PC-3 (cell line): ENCODE results near the gene SCAMP4.

Experiments
- EZH2 ChIP-seq: fragments of 300-600 bp; sonication (generic); IDR thresholded peaks from one replicate; pipeline ENCODE4 v1.6.1; 2017; ENCODE audit warnings: antibody characterized with exemption, mild to moderate bottlenecking, low read length; ENCODE audit not compliant: unreplicated experiment
- EZH2phosphoT487 ChIP-seq: fragments of 300-600 bp; sonication (generic); IDR thresholded peaks from 2 replicates; pipeline ENCODE4 v1.6.1; 2018; ENCODE audit warnings: mild to moderate bottlenecking, antibody characterized with exemption, low read length, borderline replicate concordance
- TF ChIP-seq, protein P1 (sequence below): fragments of 300-600 bp; sonication (generic); conservative IDR thresholded peaks from 2 replicates; pipeline ENCODE4 v1.5.1; 2017; ENCODE audit warnings: antibody characterized with exemption, low read depth, mild to moderate bottlenecking, low read length

DNA sequence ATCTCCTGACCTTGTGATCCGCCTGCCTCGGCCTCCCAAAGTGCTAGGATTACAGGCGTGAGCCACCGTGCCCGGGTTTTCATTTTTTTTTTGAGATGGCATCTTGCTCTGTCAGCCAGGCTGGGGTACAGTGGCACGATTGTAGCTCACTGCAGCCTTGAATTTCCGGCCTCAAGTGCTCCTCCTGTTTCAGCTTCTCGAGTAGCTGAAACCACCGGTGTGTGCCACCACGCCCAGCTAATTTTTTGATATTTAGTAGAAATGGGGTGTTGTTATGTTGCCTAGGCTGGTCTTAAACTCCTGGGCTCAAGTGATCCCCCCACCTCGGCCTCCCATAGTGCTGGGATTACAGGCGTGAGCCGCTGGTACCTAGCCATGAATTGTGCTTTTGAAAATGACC, 5.9 kb downstream of the SCAMP4 start:
- no peak for TF ChIP-seq EZH2
- TF ChIP-seq, protein P1, sequence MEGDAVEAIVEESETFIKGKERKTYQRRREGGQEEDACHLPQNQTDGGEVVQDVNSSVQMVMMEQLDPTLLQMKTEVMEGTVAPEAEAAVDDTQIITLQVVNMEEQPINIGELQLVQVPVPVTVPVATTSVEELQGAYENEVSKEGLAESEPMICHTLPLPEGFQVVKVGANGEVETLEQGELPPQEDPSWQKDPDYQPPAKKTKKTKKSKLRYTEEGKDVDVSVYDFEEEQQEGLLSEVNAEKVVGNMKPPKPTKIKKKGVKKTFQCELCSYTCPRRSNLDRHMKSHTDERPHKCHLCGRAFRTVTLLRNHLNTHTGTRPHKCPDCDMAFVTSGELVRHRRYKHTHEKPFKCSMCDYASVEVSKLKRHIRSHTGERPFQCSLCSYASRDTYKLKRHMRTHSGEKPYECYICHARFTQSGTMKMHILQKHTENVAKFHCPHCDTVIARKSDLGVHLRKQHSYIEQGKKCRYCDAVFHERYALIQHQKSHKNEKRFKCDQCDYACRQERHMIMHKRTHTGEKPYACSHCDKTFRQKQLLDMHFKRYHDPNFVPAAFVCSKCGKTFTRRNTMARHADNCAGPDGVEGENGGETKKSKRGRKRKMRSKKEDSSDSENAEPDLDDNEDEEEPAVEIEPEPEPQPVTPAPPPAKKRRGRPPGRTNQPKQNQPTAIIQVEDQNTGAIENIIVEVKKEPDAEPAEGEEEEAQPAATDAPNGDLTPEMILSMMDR = no peak
- TF ChIP-seq EZH2phosphoT487 = no peak
